NCI-H1436 (cell line): ENCODE measurements around the gene CIT.
"Not testable (repeated sequence)": the region's sequence is repeated elsewhere in the genome, so short reads cannot be mapped to it uniquely, and the experiment has no call there.

ENCODE experiments used
- DNase-seq: peaks from one replicate; lab custom pipeline; 2025; lab: John Stamatoyannopoulos, UW

Gene CIT

GRCh38 chr12:119742700-119743099 is 134.4 kb downstream of the CIT start:
- DNase-seq, result no peak

GRCh38 chr12:119740830-119741229 is 136.3 kb downstream of the CIT start:
- no peak for DNase-seq

GRCh38 chr12:119735079-119735478 is 142.0 kb downstream of the CIT start:
- no peak for DNase-seq

GRCh38 chr12:119730381-119730780 is 146.7 kb downstream of the CIT start:
- DNase-seq, result no peak

GRCh38 chr12:119729871-119730270 is 147.2 kb downstream of the CIT start:
- no peak for DNase-seq

- no peak for DNase-seq
Observed at GRCh38 chr12:119728444-119728745, 148.7 kb downstream of the CIT start.

GRCh38 chr12:119727600-119728443 is 149.3 kb downstream of the CIT start:
- no peak for DNase-seq

GRCh38 chr12:119725523-119725922 is 151.6 kb downstream of the CIT start:
- DNase-seq, result no peak

- no peak for DNase-seq
Observed at GRCh38 chr12:119721306-119721705, 155.8 kb downstream of the CIT start.

GRCh38 chr12:119720349-119720748 is 156.8 kb downstream of the CIT start:
- no peak for DNase-seq

- DNase-seq, result no peak
Observed at GRCh38 chr12:119718141-119718540, 159.0 kb downstream of the CIT start.

GRCh38 chr12:119715268-119715620 is 161.9 kb downstream of the CIT start:
- no peak for DNase-seq

- DNase-seq, result no peak
Observed at GRCh38 chr12:119714614-119715267, 162.4 kb downstream of the CIT start.

- no peak for DNase-seq
Observed at GRCh38 chr12:119713551-119714031, 163.5 kb downstream of the CIT start.

GRCh38 chr12:119712721-119713120 is 164.4 kb downstream of the CIT start:
- DNase-seq, result no peak

GRCh38 chr12:119711693-119712092 is 165.4 kb downstream of the CIT start:
- no peak for DNase-seq

GRCh38 chr12:119710965-119711551 is 166.1 kb downstream of the CIT start:
- no peak for DNase-seq

GRCh38 chr12:119710374-119710964 is 166.7 kb downstream of the CIT start:
- DNase-seq, result no peak

- DNase-seq, result not testable (repeated sequence)
Observed at GRCh38 chr12:119706427-119706826, 170.7 kb downstream of the CIT start.

GRCh38 chr12:119705182-119705581 is 171.9 kb downstream of the CIT start:
- no peak for DNase-seq

- no peak for DNase-seq
Observed at GRCh38 chr12:119704065-119704747, 172.9 kb downstream of the CIT start.

- DNase-seq, result no peak
Observed at GRCh38 chr12:119700078-119700477, 177.0 kb downstream of the CIT start.
